C4-2B (cell line): Measurements from ENCODE around the gene CDK5RAP1.
"Not testable (repeated sequence)": the region's sequence is repeated elsewhere in the genome, so short reads cannot be mapped to it uniquely, and the experiment has no call there.

Source experiments
- CTCF ChIP-seq: fragments of 450-650 bp; conservative IDR thresholded peaks from 2 replicates; pipeline ENCODE4 v1.5.1; 2017; ENCODE audit warnings: mild to moderate bottlenecking
- ZFX ChIP-seq: fragments of 450-650 bp; IDR thresholded peaks from 2 replicates; pipeline ENCODE4 v1.6.1; 2017

- TF ChIP-seq CTCF, ZFX: not testable (repeated sequence)
Observed at GRCh38 chr20:33389326-33389725, 12.0 kb downstream of the CDK5RAP1 start.
